WERI-Rb-1 (cell line): ENCODE data around the gene GMDS.
A peak's percentile ranks its signal among the peaks of the same experiment; 100 is the strongest.

Source experiments
- DNase-seq: peaks from one replicate; pipeline ENCODE4 v3.0.0-alpha.2; 2020
- H3K27ac ChIP-seq: fragments of 250-450 bp; sonication (Bioruptor Pico); 2 replicates; pipeline ENCODE4 v1.5.1; 2020; ENCODE audit warnings: mild to moderate bottlenecking, moderate library complexity
- H3K27me3 ChIP-seq: fragments of 250-450 bp; sonication (Bioruptor Pico); 2 replicates; pipeline ENCODE4 v1.5.1; 2021; ENCODE audit warnings: mild to moderate bottlenecking, low read depth, moderate library complexity; ENCODE audit not compliant: insufficient read depth, severe bottlenecking
- H3K36me3 ChIP-seq: fragments of 250-450 bp; sonication (Bioruptor Pico); 2 replicates; pipeline ENCODE4 v1.5.1; 2020; ENCODE audit warnings: mild to moderate bottlenecking, moderate library complexity
- H3K4me3 ChIP-seq: 2 replicates; pipeline ENCODE4 v1.5.1; 2011; ENCODE audit warnings: low read depth, mild to moderate bottlenecking, control low read depth, low read length
- H3K9me3 ChIP-seq: fragments of 250-450 bp; sonication (Bioruptor Pico); 2 replicates; pipeline ENCODE4 v1.5.1; 2021; ENCODE audit warnings: mild to moderate bottlenecking, moderate library complexity; ENCODE audit not compliant: severe bottlenecking
- CTCF ChIP-seq: IDR thresholded peaks from 2 replicates; pipeline ENCODE4 v1.5.1; 2011; ENCODE audit warnings: low read depth, mild to moderate bottlenecking, control low read depth, inconsistent platforms, low read length

Gene GMDS

GRCh38 chr6:2035826-2036709, 209.3 kb downstream of the GMDS start:
- DNase-seq = peak; percentile 72
- no peaks in the 10 kb centered on the region for H3K27me3 ChIP-seq
- H3K9me3 ChIP-seq = no peaks in the 10 kb centered on the region
- no peak for TF ChIP-seq CTCF
- no peaks in the 10 kb centered on the region for H3K36me3 ChIP-seq
- no peak overlapping the region for H3K27ac ChIP-seq
- no peak overlapping the region for H3K4me3 ChIP-seq

- no peak overlapping the region for H3K4me3 ChIP-seq
- H3K27ac ChIP-seq = no peak overlapping the region
- TF ChIP-seq CTCF = no peak
- DNase-seq = no peak
- H3K36me3 ChIP-seq = no peaks in the 10 kb centered on the region
- no peaks in the 10 kb centered on the region for H3K9me3 ChIP-seq
- no peaks in the 10 kb centered on the region for H3K27me3 ChIP-seq
Observed at GRCh38 chr6:2035046-2035445, 210.4 kb downstream of the GMDS start.

DNA sequence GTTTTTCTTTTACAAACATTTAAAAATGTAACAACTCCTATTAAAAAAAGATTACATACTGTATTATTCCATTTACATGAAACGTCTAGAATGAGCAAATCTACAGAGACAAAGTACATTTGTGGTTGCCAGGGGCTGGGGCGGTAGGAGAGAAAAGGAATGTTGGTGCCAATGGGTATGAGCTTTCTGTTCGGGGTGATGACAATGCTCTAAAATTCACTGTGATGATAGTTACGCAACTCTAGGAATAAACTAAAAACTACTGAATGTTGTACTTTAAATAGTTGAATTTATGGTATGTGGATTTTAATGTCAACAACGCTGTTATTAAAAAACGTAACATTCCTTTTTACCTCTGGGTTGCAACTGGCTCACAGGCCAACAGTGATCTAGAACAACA, 211.1 kb downstream of the GMDS start:
- Histone ChIP-seq H3K27me3 (no peaks in the 10 kb centered on the region), H3K4me3 (no peak overlapping the region), H3K9me3 (no peaks in the 10 kb centered on the region), H3K36me3 (no peaks in the 10 kb centered on the region), H3K27ac (no peak overlapping the region)
- TF ChIP-seq CTCF = no peak
- no peak for DNase-seq

GRCh38 chr6:2033544-2033943, 211.9 kb downstream of the GMDS start:
- DNase-seq = no peak
- H3K9me3 ChIP-seq = no peaks in the 10 kb centered on the region
- H3K27ac ChIP-seq = no peak overlapping the region
- H3K27me3 ChIP-seq = no peaks in the 10 kb centered on the region
- H3K36me3 ChIP-seq = no peaks in the 10 kb centered on the region
- TF ChIP-seq CTCF = no peak
- H3K4me3 ChIP-seq = no peak overlapping the region

- Histone ChIP-seq H3K4me3 (no peak overlapping the region), H3K27ac (no peak overlapping the region), H3K27me3 (no peaks in the 10 kb centered on the region), H3K9me3 (no peaks in the 10 kb centered on the region), H3K36me3 (no peaks in the 10 kb centered on the region)
- no peak for TF ChIP-seq CTCF
- DNase-seq = no peak
Observed at GRCh38 chr6:2030682-2031244, 214.6 kb downstream of the GMDS start.

GRCh38 chr6:2029952-2030351, 215.5 kb downstream of the GMDS start:
- H3K9me3 ChIP-seq = no peaks in the 10 kb centered on the region
- H3K27ac ChIP-seq = no peak overlapping the region
- H3K36me3 ChIP-seq = no peaks in the 10 kb centered on the region
- DNase-seq = no peak
- H3K27me3 ChIP-seq = no peaks in the 10 kb centered on the region
- no peak for TF ChIP-seq CTCF
- no peak overlapping the region for H3K4me3 ChIP-seq
